Mesothelial cell of epicardium (in vitro differentiated cells): ENCODE measurements around the gene RYR2. TPM values are rescaled to one million over a fixed set of nuclear protein-coding genes. Genes with fewer than 3 reads are reported as not detected.
A peak's percentile ranks its signal among the peaks of the same experiment; 100 is the strongest.

Experiments used
- DNase-seq, 2 experiments: peaks; one replicate each; pipeline ENCODE4 v3.0.0; 2021; ENCODE audit warnings: low spot score in 2 of 2; ENCODE audit not compliant: unreplicated experiment in 2 of 2
- H3K27ac Mint-ChIP-seq: 2 replicates; pipeline ENCODE4 v1.8.0; 2021; ENCODE audit warnings: mixed read lengths
- H3K27me3 Mint-ChIP-seq: 2 replicates; pipeline ENCODE4 v1.8.0; 2021; ENCODE audit warnings: low read depth, mixed read lengths
- H3K36me3 Mint-ChIP-seq: 2 replicates; pipeline ENCODE4 v1.8.0; 2021; ENCODE audit warnings: mixed read lengths
- H3K4me1 Mint-ChIP-seq: 2 replicates; pipeline ENCODE4 v1.8.0; 2021; ENCODE audit warnings: mixed read lengths
- H3K4me3 Mint-ChIP-seq: 2 replicates; pipeline ENCODE4 v1.8.0; 2021; ENCODE audit warnings: mild to moderate bottlenecking, moderate library complexity, mixed read lengths
- H3K9me3 Mint-ChIP-seq: 2 replicates; pipeline ENCODE4 v1.8.0; 2021; ENCODE audit warnings: mixed read lengths
- CTCF ChIP-seq: fragments of 200-600 bp; sonication (generic); IDR thresholded peaks from one replicate; pipeline ENCODE4 v1.5.0; 2021; ENCODE audit warnings: antibody characterized with exemption; ENCODE audit not compliant: unreplicated experiment
- total RNA-seq: library from RNA; stranded (reverse); gene quantifications from 3 replicates; pipeline ENCODE4 v1.2.1, GENCODE V29; 2021

The RYR2 gene
- total RNA-seq, 1 donor from 2014 or later, result 6.1 TPM

- TF ChIP-seq CTCF, result no peak
- Mint-ChIP-seq H3K27me3 (no peaks in the 10 kb centered on the region), H3K9me3 (peaks cover 7% of the 10 kb centered on the region), H3K36me3 (no peaks in the 10 kb centered on the region), H3K4me1 (peaks cover 3% of the 10 kb centered on the region), H3K4me3 (no peak overlapping the region), H3K27ac (no peak overlapping the region)
- no peak for DNase-seq
Measured at GRCh38 chr1:237429252-237429651, 387.3 kb downstream of the RYR2 start.

- no peak for TF ChIP-seq CTCF
- peaks cover 3% of the 10 kb centered on the region for H3K4me1 Mint-ChIP-seq
- no peak overlapping the region for H3K4me3 Mint-ChIP-seq
- peaks cover 4% of the 10 kb centered on the region for H3K9me3 Mint-ChIP-seq
- H3K36me3 Mint-ChIP-seq, result no peaks in the 10 kb centered on the region
- DNase-seq, result no peak
- H3K27me3 Mint-ChIP-seq, result no peaks in the 10 kb centered on the region
- H3K27ac Mint-ChIP-seq, result no peak overlapping the region
Measured at GRCh38 chr1:237431448-237431847, 389.5 kb downstream of the RYR2 start.

- Mint-ChIP-seq H3K4me1 (peaks cover 17% of the 10 kb centered on the region), H3K36me3 (no peaks in the 10 kb centered on the region), H3K9me3 (no peaks in the 10 kb centered on the region), H3K4me3 (no peak overlapping the region), H3K27ac (no peak overlapping the region), H3K27me3 (no peaks in the 10 kb centered on the region)
- no peak for TF ChIP-seq CTCF
- DNase-seq, result no peak
Measured at GRCh38 chr1:237440346-237440745, 398.4 kb downstream of the RYR2 start.

- H3K4me3 Mint-ChIP-seq, result no peak overlapping the region
- H3K27ac Mint-ChIP-seq, result peak overlapping the region; percentile 39
- H3K36me3 Mint-ChIP-seq, result no peaks in the 10 kb centered on the region
- H3K4me1 Mint-ChIP-seq, result peaks cover 15% of the 10 kb centered on the region
- no peak for DNase-seq
- TF ChIP-seq CTCF, result no peak
- no peaks in the 10 kb centered on the region for H3K27me3 Mint-ChIP-seq
- H3K9me3 Mint-ChIP-seq, result no peaks in the 10 kb centered on the region
Measured at GRCh38 chr1:237444120-237444790, 402.3 kb downstream of the RYR2 start.

- Mint-ChIP-seq H3K27me3 (no peaks in the 10 kb centered on the region), H3K4me1 (peaks cover 11% of the 10 kb centered on the region), H3K36me3 (no peaks in the 10 kb centered on the region), H3K9me3 (peaks cover 9% of the 10 kb centered on the region), H3K4me3 (no peak overlapping the region), H3K27ac (no peak overlapping the region)
- TF ChIP-seq CTCF, result no peak
- no peak for DNase-seq
Measured at GRCh38 chr1:237448042-237448441, 406.1 kb downstream of the RYR2 start.

- H3K36me3 Mint-ChIP-seq, result peaks cover 17% of the 10 kb centered on the region
- no peak overlapping the region for H3K4me3 Mint-ChIP-seq
- H3K27ac Mint-ChIP-seq, result no peak overlapping the region
- DNase-seq, result no peak
- H3K4me1 Mint-ChIP-seq, result no peaks in the 10 kb centered on the region
- TF ChIP-seq CTCF, result no peak
- H3K9me3 Mint-ChIP-seq, result peaks cover 11% of the 10 kb centered on the region
- H3K27me3 Mint-ChIP-seq, result no peaks in the 10 kb centered on the region
Measured at GRCh38 chr1:237457573-237457972, 415.6 kb downstream of the RYR2 start.
